G401 (cell line): ENCODE measurements around the gene MAGEC3. TPM values are rescaled to one million over a fixed set of nuclear protein-coding genes. Genes with fewer than 3 reads are reported as not detected.

Source experiments
- DNase-seq: peaks from one replicate; pipeline ENCODE4 v3.0.0-alpha.2; 2015; ENCODE audit warnings: low spot score
- in situ Hi-C: cut with HindIII; loops from 2 replicates; pipeline ENCODE4 v1.10.0; 2016; ENCODE audit warnings: low sequenced_read_pairs, mixed read lengths
- total RNA-seq: library from RNA; depleted of rRNA; stranded (reverse); fragments of >200 nt; shearing (Covaris generic); gene quantifications from 2 replicates; pipeline ENCODE4 v1.2.3, GENCODE V29; 2014; rRNA removed

The MAGEC3 gene
- total RNA-seq, 1 experiment from 2014 or later: not detected

DNA sequence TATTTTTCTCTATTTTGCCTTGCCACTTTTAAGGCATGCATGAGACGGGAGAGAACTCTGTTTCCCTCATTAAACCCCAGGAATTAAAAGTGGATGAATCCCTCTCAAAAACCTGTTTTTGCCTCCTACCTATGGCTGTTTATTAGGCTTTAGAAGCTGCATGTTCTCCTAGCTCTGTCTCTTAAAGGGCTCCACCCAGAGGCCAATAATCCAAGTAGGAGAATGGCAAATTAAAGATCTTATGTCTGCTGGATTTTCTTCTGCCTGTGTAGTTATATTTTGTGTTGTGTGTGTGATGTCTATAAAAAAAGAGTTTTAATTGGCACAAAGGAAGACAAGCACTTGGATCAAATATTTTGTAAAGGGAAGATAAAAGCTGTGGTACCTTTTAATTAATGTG lies 98.0 kb downstream of the MAGEC3 start:
- DNase-seq: no peak
- in situ Hi-C loops: no loop called here

DNA sequence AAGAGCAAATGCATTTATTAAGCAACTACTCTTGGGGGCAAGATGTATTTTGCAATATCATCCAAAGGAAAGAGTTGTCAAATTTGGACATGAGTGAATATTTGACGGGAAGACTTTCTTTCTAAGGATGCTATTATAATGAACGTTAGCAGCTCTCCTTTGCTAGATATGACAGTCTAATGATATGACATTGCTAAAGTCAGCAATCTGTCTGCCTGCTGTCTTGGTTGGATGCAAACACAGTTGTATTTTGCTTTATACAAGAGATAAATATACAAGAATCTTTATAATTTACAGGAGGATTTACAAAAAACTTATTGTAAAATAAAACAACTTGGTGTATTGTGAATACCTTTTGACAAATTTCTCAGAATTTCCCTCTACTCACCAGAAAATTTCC lies 103.1 kb downstream of the MAGEC3 start:
- no peak for DNase-seq
- in situ Hi-C loops: no loop called here

DNA sequence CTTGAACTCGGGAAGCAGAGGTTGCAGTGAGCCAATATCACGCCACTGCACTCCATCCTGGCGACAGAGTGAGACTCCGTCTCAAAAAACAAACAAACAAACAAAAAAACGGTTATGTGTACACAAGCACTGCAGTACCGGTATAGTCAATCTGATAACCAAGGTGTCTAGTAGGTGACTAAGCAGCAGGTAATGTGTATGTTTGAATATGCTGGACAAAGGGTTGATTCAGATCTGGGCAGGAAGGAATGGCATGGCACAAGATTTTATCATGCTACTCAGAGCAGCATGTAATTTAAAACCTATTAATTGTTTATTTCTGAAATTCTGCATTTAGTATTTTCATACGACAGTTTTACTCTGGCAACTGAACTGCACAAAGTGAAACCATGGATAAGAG lies 107.3 kb downstream of the MAGEC3 start:
- DNase-seq: no peak
- in situ Hi-C loops: no loop called here

DNA sequence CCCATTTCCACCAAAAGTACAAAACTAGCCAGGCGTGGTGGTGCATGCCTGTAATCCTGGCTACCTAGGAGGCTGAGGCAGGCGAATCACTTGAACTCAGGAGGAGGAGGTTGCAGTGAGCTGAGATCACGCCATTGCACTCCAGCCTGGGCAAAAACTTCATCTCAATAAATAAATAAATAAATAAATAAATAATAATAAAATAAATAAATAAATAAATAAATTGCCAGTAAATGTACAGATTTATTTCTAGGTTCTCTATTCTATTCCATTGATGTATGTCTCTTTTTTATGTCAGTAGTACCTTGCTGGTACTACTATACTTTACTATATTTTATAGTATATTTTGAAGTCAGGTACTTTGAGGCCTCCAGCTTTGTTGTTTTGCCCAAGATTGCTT lies 109.2 kb downstream of the MAGEC3 start:
- in situ Hi-C loops: no loop called here
- no peak for DNase-seq

Other genes with a start within 250 kb of the MAGEC3 start
- not detected in 2 replicates for gene SPANXA2, start 248.6 kb upstream of the MAGEC3 start, total RNA-seq
- gene SPANXD, start 139.6 kb upstream of the MAGEC3 start, total RNA-seq: not detected in 2 replicates
- gene MAGEC1, start 65.6 kb downstream of the MAGEC3 start, total RNA-seq: not detected in 2 replicates